ENCODE results near the gene KLF9. TPM values are rescaled to one million over a fixed set of nuclear protein-coding genes. Genes with fewer than 3 reads are reported as not detected.

Gene KLF9
- total and polyA plus RNA-seq, 9 of the 15 experiments (the other 6 are each of a cell fraction or from before 2014, with no cell fraction given) = 3.3 to 11.9 (median 6.9) TPM

DNA sequence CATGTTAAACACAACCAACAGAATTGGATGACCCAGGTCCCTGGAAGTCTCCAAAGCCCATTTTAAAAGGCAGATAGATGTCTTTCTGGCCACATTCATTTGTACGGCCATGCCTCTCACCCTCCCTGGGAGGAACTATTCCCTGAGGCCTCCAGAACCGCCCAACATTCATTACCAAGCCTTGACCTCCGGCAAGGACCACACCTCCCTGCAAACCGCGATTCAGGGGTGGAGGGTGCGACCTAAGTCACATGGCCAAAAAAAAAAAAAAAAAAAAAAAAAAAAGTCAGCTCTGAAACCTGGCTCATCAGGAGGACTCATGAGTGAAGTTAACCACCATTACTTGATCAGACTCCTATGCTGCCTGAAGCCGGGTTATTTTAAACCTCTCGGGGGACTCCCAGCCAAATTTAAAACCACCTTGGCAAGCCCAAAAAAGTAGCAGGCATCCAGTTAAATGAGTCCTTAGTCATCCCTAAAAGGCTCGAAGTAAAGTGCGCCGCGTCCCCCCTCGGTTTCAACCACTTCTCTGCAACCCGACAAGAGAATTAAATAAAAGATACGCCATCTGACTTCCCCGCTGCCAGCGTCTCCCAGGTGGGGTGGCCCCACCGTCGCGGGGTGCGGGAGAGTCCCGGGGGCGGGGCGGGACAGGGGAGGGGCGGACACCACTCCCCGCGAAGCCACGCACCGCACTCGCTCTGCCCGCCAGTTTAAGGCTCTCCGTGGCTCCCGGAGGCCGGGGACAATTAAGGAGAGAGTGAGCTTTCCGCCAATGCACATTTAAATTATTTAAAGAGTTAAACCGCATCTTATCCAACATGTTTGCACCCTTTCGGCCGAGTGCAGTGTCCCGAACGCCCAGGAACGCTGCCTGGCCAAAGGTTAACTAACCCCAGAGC is 2.3 kb downstream of the KLF9 start (continued):
- TF ChIP-seq, protein P1, sequence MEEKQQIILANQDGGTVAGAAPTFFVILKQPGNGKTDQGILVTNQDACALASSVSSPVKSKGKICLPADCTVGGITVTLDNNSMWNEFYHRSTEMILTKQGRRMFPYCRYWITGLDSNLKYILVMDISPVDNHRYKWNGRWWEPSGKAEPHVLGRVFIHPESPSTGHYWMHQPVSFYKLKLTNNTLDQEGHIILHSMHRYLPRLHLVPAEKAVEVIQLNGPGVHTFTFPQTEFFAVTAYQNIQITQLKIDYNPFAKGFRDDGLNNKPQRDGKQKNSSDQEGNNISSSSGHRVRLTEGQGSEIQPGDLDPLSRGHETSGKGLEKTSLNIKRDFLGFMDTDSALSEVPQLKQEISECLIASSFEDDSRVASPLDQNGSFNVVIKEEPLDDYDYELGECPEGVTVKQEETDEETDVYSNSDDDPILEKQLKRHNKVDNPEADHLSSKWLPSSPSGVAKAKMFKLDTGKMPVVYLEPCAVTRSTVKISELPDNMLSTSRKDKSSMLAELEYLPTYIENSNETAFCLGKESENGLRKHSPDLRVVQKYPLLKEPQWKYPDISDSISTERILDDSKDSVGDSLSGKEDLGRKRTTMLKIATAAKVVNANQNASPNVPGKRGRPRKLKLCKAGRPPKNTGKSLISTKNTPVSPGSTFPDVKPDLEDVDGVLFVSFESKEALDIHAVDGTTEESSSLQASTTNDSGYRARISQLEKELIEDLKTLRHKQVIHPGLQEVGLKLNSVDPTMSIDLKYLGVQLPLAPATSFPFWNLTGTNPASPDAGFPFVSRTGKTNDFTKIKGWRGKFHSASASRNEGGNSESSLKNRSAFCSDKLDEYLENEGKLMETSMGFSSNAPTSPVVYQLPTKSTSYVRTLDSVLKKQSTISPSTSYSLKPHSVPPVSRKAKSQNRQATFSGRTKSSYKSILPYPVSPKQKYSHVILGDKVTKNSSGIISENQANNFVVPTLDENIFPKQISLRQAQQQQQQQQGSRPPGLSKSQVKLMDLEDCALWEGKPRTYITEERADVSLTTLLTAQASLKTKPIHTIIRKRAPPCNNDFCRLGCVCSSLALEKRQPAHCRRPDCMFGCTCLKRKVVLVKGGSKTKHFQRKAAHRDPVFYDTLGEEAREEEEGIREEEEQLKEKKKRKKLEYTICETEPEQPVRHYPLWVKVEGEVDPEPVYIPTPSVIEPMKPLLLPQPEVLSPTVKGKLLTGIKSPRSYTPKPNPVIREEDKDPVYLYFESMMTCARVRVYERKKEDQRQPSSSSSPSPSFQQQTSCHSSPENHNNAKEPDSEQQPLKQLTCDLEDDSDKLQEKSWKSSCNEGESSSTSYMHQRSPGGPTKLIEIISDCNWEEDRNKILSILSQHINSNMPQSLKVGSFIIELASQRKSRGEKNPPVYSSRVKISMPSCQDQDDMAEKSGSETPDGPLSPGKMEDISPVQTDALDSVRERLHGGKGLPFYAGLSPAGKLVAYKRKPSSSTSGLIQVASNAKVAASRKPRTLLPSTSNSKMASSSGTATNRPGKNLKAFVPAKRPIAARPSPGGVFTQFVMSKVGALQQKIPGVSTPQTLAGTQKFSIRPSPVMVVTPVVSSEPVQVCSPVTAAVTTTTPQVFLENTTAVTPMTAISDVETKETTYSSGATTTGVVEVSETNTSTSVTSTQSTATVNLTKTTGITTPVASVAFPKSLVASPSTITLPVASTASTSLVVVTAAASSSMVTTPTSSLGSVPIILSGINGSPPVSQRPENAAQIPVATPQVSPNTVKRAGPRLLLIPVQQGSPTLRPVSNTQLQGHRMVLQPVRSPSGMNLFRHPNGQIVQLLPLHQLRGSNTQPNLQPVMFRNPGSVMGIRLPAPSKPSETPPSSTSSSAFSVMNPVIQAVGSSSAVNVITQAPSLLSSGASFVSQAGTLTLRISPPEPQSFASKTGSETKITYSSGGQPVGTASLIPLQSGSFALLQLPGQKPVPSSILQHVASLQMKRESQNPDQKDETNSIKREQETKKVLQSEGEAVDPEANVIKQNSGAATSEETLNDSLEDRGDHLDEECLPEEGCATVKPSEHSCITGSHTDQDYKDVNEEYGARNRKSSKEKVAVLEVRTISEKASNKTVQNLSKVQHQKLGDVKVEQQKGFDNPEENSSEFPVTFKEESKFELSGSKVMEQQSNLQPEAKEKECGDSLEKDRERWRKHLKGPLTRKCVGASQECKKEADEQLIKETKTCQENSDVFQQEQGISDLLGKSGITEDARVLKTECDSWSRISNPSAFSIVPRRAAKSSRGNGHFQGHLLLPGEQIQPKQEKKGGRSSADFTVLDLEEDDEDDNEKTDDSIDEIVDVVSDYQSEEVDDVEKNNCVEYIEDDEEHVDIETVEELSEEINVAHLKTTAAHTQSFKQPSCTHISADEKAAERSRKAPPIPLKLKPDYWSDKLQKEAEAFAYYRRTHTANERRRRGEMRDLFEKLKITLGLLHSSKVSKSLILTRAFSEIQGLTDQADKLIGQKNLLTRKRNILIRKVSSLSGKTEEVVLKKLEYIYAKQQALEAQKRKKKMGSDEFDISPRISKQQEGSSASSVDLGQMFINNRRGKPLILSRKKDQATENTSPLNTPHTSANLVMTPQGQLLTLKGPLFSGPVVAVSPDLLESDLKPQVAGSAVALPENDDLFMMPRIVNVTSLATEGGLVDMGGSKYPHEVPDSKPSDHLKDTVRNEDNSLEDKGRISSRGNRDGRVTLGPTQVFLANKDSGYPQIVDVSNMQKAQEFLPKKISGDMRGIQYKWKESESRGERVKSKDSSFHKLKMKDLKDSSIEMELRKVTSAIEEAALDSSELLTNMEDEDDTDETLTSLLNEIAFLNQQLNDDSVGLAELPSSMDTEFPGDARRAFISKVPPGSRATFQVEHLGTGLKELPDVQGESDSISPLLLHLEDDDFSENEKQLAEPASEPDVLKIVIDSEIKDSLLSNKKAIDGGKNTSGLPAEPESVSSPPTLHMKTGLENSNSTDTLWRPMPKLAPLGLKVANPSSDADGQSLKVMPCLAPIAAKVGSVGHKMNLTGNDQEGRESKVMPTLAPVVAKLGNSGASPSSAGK (IDR thresholded peaks at IDR 0.05) = 0 out of 2 replicates have a peak, but pooled peaks have one; percentile 11
- TF ChIP-seq, protein P2, sequence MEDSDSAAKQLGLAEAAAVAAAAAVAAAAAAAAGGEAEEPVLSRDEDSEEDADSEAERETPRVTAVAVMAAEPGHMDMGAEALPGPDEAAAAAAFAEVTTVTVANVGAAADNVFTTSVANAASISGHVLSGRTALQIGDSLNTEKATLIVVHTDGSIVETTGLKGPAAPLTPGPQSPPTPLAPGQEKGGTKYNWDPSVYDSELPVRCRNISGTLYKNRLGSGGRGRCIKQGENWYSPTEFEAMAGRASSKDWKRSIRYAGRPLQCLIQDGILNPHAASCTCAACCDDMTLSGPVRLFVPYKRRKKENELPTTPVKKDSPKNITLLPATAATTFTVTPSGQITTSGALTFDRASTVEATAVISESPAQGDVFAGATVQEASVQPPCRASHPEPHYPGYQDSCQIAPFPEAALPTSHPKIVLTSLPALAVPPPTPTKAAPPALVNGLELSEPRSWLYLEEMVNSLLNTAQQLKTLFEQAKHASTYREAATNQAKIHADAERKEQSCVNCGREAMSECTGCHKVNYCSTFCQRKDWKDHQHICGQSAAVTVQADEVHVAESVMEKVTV (CRISPR knock-in tag; IDR thresholded peaks at IDR 0.05) = no peak
- TF ChIP-seq ZNF644 (tag; IDR thresholded peaks at IDR 0.05; ENCODE audit: low read depth) (no peak), SNRNP70 (optimal IDR thresholded peaks at IDR 0.05; ENCODE audit: low read depth, low read length) (no peak), GABPB2 (CRISPR knock-in tag; conservative IDR thresholded peaks at IDR 0.05) (no peak), ZHX1 (conservative IDR thresholded peaks at IDR 0.05; ENCODE audit: low read length) (no peak), RAD51 (IDR thresholded peaks at IDR 0.05; ENCODE audit: borderline replicate concordance, low read depth) (peak; percentile 55; the same call in 1 of the 2 replicates), SOX6 (IDR thresholded peaks at IDR 0.05) (no peak), MYNN (IDR thresholded peaks at IDR 0.05) (no peak), MYNN (CRISPR knock-in tag; IDR thresholded peaks at IDR 0.05) (no peak), PRPF4 (IDR thresholded peaks at IDR 0.05; ENCODE audit: insufficient read depth, low read depth, low read length, poor library complexity, severe bottlenecking) (no peak)
